Measurements from ENCODE around the gene FGF3.

Gene FGF3

DNA sequence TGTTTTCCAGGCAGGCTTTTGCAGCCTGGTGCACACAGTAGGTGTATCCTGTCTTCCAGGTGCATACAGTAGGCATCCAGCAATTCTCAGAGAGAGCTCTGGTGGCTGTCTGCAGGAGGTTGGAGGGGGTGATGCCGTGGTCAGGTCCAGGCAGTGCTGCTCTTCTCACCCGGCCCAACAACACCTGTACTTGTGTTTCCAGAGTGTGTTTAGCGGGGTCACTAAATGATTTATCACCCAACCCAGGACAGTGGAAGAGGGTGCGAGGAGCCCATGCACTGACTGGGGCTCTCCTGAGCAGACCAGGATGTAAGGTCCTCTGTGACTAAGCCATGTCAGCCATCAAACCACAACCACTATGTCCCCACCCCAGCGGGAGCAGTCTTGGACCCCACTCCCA, 18.6 kb upstream of the FGF3 start:
- no peak for DNase-seq (ENCODE audit: low read depth in 2 of 2)
- H3K4me3 ChIP-seq (replicated peaks in 1 of 2; ENCODE audit: low read depth in 2 of 2, low read length in 2 of 2) = no peak overlapping the region
- TF ChIP-seq, protein P1, sequence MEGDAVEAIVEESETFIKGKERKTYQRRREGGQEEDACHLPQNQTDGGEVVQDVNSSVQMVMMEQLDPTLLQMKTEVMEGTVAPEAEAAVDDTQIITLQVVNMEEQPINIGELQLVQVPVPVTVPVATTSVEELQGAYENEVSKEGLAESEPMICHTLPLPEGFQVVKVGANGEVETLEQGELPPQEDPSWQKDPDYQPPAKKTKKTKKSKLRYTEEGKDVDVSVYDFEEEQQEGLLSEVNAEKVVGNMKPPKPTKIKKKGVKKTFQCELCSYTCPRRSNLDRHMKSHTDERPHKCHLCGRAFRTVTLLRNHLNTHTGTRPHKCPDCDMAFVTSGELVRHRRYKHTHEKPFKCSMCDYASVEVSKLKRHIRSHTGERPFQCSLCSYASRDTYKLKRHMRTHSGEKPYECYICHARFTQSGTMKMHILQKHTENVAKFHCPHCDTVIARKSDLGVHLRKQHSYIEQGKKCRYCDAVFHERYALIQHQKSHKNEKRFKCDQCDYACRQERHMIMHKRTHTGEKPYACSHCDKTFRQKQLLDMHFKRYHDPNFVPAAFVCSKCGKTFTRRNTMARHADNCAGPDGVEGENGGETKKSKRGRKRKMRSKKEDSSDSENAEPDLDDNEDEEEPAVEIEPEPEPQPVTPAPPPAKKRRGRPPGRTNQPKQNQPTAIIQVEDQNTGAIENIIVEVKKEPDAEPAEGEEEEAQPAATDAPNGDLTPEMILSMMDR (IDR thresholded peaks at IDR 0.05; ENCODE audit: low read depth, low read length) = no peak

DNA sequence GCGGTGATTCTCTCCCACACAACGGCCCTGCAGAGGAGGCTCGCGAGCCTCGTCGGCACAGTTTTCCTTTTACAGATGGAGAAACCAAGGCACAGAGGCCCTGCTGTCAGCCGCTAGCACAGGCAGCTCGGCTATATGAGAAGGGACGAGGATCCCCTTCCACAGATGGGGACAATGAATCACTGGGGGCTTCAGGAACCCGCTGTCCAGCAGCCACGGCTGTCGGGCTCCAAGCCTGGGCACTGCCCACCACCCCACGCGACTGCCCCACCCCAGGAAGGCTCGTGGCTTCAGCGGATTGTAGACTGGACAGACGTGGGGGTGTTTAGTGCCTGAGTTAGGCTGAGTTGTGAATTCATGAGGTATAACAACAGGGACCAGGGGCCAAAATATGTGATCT, 17.2 kb upstream of the FGF3 start:
- DNase-seq (ENCODE audit: low read depth in 2 of 2) = no peak
- TF ChIP-seq, protein P1 (IDR thresholded peaks at IDR 0.05; ENCODE audit: low read depth, low read length) = no peak

DNA sequence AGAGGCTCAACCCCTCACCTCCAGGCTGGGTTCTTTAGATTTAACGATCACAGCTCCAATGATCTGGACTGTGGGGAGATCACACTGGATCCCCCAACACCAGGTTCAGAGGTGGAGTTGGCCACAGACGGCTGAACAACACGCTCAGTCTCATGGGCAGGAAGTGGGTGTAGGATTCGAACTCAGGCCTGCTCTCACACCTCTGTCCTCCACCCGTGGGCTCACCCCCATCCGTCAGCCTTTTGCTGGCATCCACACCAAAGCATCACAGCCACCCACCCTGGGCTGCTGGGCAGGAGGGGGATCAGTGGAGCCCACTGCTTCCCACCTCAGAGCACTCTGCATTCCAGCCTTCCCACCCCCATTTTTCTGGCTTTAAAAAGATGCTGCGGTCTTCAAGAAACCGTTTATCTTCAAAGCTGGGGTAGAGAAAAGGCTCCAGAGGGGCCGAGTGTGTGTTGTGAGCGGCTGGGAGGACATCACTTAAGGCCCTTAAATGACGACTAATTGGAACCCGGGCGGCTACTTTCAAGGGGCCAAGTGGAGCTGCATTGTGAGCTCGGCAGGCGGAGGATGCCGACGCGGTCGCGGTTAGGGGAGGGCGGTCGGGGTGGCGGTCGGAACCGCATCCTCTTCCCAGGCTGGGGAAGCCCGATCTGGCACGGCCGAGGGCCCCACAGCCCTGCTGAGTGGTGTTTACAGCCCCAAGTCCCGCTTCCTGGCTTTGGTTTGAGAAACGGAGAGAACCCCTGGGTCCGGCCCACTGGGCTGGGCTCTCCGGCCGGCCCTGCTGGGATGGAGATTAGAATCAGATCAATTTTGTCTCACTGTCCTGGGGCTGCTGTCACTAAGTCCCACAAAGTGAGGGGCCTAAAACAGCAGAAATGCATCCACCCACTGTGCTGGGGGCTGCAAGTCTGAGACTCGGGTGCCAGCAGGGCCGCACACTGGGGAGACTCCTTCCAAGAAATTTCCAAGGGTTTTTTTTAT, 15.9 kb upstream of the FGF3 start:
- no peak for DNase-seq (ENCODE audit: low read depth in 2 of 2)
- TF ChIP-seq, protein P1 (IDR thresholded peaks at IDR 0.05; ENCODE audit: low read depth, low read length) = no peak
- no peak overlapping the region for H3K4me3 ChIP-seq (replicated peaks in 1 of 2; ENCODE audit: low read depth in 2 of 2, low read length in 2 of 2)

More for the DNA sequence above, 17.2 kb upstream of the FGF3 start:
- no peak overlapping the region for H3K4me3 ChIP-seq (replicated peaks in 1 of 2; ENCODE audit: low read depth in 2 of 2, low read length in 2 of 2)

DNA sequence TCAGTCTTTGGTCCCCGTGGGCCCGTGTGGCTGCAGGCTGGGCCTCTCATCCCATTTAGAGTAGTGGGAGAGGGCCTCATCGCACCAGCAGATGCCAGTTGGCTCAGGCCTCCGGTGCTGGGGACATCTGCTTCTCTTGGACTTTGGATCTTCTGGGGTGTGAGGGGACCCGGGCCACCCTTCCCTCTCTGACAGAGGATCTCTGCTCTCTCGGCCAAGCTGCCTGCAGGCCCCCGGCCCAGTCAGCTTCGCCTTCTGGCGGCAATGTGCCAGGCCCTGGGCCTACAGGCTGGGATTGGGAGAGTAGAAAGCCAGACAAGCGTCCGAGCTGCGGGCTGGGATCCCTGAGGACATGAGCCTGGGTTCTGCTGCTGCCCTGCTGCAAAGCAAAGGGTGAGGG, 15.0 kb upstream of the FGF3 start:
- TF ChIP-seq, protein P1 (IDR thresholded peaks at IDR 0.05; ENCODE audit: low read depth, low read length) = no peak
- no peak for DNase-seq (ENCODE audit: low read depth in 2 of 2)

DNA sequence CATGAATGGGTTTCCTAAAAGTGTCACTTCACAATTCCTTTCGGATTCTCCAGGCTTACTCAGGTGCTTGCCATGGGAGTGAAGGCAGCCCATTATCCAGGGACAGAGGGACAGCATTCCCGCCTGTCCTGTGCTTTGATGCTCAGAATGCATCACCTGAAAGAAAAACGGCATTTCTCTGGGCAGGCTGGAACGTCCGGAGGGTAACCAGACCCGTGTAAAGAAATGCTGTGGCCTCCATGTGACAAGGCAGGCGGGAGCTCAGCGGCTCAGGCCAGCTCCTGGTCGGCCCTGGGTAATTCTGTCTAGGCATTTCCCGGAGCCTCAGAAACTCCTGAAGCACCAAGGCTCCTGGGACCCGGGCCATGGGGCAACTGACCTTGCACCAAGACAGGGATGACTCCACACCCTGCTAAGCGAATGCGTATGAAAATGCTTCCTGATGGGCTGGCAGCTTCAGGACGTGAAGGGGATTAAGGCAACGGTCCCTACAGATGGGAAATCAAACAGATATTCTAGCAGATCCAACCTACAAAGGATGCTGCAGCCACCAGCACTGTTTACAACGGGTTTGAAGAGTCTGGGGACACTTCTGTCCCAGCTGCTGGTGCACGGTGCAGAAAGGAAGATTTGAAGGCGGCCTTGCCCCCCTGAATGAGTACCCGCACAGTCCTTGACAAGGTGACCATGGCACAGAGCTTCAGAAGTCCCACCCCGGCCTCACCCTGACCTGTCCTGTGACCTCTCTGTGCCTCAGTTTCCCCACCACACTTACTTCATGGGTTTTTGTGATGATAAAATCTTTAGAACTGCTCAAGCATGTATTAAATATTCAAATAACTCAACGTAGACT, 13.6 kb upstream of the FGF3 start:
- TF ChIP-seq, protein P1 (IDR thresholded peaks at IDR 0.05; ENCODE audit: low read depth, low read length) = no peak
- no peak overlapping the region for H3K4me3 ChIP-seq (replicated peaks in 1 of 2; ENCODE audit: low read depth in 2 of 2, low read length in 2 of 2)
- no peak for DNase-seq (ENCODE audit: low read depth in 2 of 2)

More for the DNA sequence above, 15.0 kb upstream of the FGF3 start:
- H3K4me3 ChIP-seq (replicated peaks in 1 of 2; ENCODE audit: low read depth in 2 of 2, low read length in 2 of 2) = no peak overlapping the region

DNA sequence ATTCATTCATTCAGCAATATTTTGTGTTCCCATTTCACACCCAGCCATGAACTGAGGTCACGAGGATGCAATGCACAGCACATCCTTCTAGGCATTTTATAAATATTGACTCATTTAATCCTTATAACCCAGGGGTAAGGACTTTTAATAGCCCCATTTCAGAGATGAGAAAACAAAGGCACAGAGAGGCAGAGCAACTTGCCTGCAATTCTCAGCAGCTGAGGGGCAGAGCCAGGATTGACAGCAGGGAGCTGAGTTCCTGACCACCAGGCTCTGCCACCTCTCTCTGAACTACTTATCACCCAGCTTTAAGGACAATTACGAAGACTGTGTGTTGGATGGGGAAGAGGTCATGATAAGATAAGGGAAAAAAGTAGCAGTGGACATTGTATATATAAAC, 12.8 kb upstream of the FGF3 start:
- H3K4me3 ChIP-seq (replicated peaks in 1 of 2; ENCODE audit: low read depth in 2 of 2, low read length in 2 of 2) = no peak overlapping the region
- TF ChIP-seq, protein P1 (IDR thresholded peaks at IDR 0.05; ENCODE audit: low read depth, low read length) = no peak
- DNase-seq (ENCODE audit: low read depth in 2 of 2) = no peak
